ENCODE data around the gene S1PR1. TPM values are rescaled to one million over a fixed set of nuclear protein-coding genes. Genes with fewer than 3 reads are reported as not detected.
A peak's percentile ranks its signal among the peaks of the same experiment; 100 is the strongest.

S1PR1 gene
- total RNA-seq, 6 experiments from 2014 or later = 9.0 to 14.8 (median 9.3) TPM

GRCh38 chr1:101262630-101263348, 26.0 kb downstream of the S1PR1 start:
- Histone ChIP-seq H3K4me1 (peaks cover 0 to 50% (median 4%) of the 10 kb centered on the region in 4 donors), H3K9me3 (no peaks in the 10 kb centered on the region), H3K36me3 (no peaks in the 10 kb centered on the region), H3K27ac (no peak overlapping the region), H3K27me3 (no peaks in the 10 kb centered on the region), H3K4me3 (no peak overlapping the region)
- TF ChIP-seq POLR2A (IDR thresholded peaks at IDR 0.05) (no peak), CTCF (IDR thresholded peaks at IDR 0.05) (no peak)
- no peak for ATAC-seq
- DNase-seq = no peak
- 27% methylated on average over 6 of the region's 6 CpGs for WGBS (ENCODE audit: insufficient coverage, low coverage, low lambda C conversion rate, missing lambda C conversion rate)
- intact Hi-C loops (cut with DNase I) = no loop called here

DNA sequence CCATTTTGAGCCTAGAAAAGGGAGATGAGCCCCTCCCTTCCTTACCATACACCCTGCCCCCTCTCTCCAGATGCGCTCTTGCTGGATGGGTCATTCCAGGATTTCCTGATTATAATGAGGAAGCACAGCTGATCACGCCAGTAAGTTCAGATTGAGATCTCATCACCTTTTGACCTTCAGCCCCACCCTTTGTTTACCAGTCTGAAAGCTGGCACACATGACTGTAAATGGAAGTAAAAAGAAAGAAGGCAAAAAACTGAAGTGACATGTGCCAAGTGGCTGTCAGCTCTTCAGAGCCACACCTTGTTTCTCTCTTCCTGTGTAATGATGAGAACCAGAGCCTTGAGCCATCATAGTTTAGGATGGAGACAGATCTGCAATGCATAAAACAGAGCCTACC, 27.9 kb downstream of the S1PR1 start:
- ATAC-seq = peak; percentile 70 to 88 (median 82)

GRCh38 chr1:101265684-101266083, 28.9 kb downstream of the S1PR1 start:
- 93% methylated on average over 2 of the region's 2 CpGs for WGBS (ENCODE audit: insufficient coverage, low coverage, low lambda C conversion rate, missing lambda C conversion rate)

More for the DNA sequence above, 27.9 kb downstream of the S1PR1 start:
- Histone ChIP-seq H3K27ac (no peak overlapping the region), H3K4me3 (no peak overlapping the region), H3K4me1 (peaks cover 0 to 32% (median 4%) of the 10 kb centered on the region in 4 donors), H3K9me3 (no peaks in the 10 kb centered on the region), H3K27me3 (no peaks in the 10 kb centered on the region), H3K36me3 (no peaks in the 10 kb centered on the region)
- intact Hi-C loops (cut with DNase I) = no loop called here
- DNase-seq = no peak
- no peak for TF ChIP-seq CTCF (IDR thresholded peaks at IDR 0.05)
- no peak for TF ChIP-seq POLR2A (IDR thresholded peaks at IDR 0.05)
- WGBS (ENCODE audit: insufficient coverage, low coverage, low lambda C conversion rate, missing lambda C conversion rate) = 7% methylated on average over 2 of the region's 2 CpGs

DNA sequence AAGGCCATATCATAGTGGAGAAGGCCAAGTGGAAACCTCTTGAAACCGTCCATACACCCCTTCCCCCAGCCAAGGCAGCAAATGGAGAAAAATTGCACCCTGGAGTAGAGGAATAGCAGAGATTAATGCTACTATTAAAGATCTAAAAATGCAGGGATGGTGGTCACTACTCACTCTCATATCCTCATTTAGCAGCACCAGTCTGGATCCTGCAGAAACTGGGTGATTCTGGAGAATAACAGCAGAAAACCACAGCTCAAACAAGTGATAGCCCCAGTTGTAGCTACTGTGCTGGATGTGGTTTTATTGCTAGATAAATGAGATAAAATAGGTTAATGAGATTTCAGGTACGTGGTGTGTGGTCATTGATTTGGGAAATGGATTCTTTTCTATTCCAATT, 30.3 kb downstream of the S1PR1 start:
- intact Hi-C loops (cut with DNase I) = no loop called here
- Histone ChIP-seq H3K36me3 (no peaks in the 10 kb centered on the region), H3K9me3 (no peaks in the 10 kb centered on the region), H3K27me3 (no peaks in the 10 kb centered on the region), H3K4me1 (peaks cover 0 to 32% (median 4%) of the 10 kb centered on the region in 4 donors), H3K27ac (no peak overlapping the region), H3K4me3 (no peak overlapping the region)
- no peak for TF ChIP-seq CTCF (IDR thresholded peaks at IDR 0.05)
- TF ChIP-seq POLR2A (IDR thresholded peaks at IDR 0.05) = no peak
- no peak for DNase-seq
- ATAC-seq = no peak
- whole genome bisulfite sequencing (ENCODE audit: insufficient coverage, low coverage, low lambda C conversion rate, missing lambda C conversion rate) = 58% methylated on average over 2 of the region's 2 CpGs

More at GRCh38 chr1:101265684-101266083, 28.9 kb downstream of the S1PR1 start:
- ATAC-seq = no peak
- Histone ChIP-seq H3K27me3 (no peaks in the 10 kb centered on the region), H3K36me3 (no peaks in the 10 kb centered on the region), H3K4me1 (peaks cover 0 to 32% (median 4%) of the 10 kb centered on the region in 4 donors), H3K27ac (no peak overlapping the region), H3K9me3 (no peaks in the 10 kb centered on the region), H3K4me3 (no peak overlapping the region)
- no peak for TF ChIP-seq CTCF (IDR thresholded peaks at IDR 0.05)
- intact Hi-C loops (cut with DNase I) = no loop called here
- no peak for DNase-seq
